Activated CD8-positive, alpha-beta T cell treated with anti-CD3 and anti-CD28 coated beads for 36 hours (primary cell): ENCODE data around the gene HNRNPDL. TPM values are rescaled to one million over a fixed set of nuclear protein-coding genes. Genes with fewer than 3 reads are reported as not detected.
"Not testable (repeated sequence)": the region's sequence is repeated elsewhere in the genome, so short reads cannot be mapped to it uniquely, and the experiment has no call there.

ENCODE experiments used
- ATAC-seq: fragments of 200-7000 bp; cut with Tn5 transposase; one replicate; pipeline ENCODE4 v1.10.0; 2021; ENCODE audit warnings: mild to moderate bottlenecking, moderate library complexity
- CTCF ChIA-PET: fragments of 350-600 bp; sonication (Branson Sonifier 250); formaldehyde crosslinking; loops from one replicate; lab custom pipeline; 2021; ENCODE audit warnings: antibody characterized with exemption; lab: Charles Lee
- POLR2A ChIA-PET: fragments of 350-600 bp; sonication (Branson Sonifier 250); formaldehyde crosslinking; loops from one replicate; lab custom pipeline; 2021; ENCODE audit warnings: antibody characterized with exemption; lab: Charles Lee
- DNase-seq: peaks from one replicate; pipeline ENCODE4 v3.0.0-alpha.2; 2020
- H3K27ac Mint-ChIP-seq: one replicate; pipeline ENCODE4 v1.8.0; 2021; ENCODE audit warnings: mild to moderate bottlenecking, mixed read lengths
- H3K27me3 Mint-ChIP-seq: one replicate; pipeline ENCODE4 v1.8.0; 2021; ENCODE audit warnings: mixed read lengths
- H3K36me3 Mint-ChIP-seq: one replicate; pipeline ENCODE4 v1.8.0; 2021; ENCODE audit warnings: low read depth, mixed read lengths
- H3K4me1 Mint-ChIP-seq: one replicate; pipeline ENCODE4 v1.8.0; 2021; ENCODE audit warnings: low read depth, mixed read lengths
- H3K4me3 Mint-ChIP-seq: one replicate; pipeline ENCODE4 v1.8.0; 2021; ENCODE audit warnings: mild to moderate bottlenecking, moderate library complexity, mixed read lengths
- H3K9me3 Mint-ChIP-seq: one replicate; pipeline ENCODE4 v1.8.0; 2021; ENCODE audit warnings: mixed read lengths
- CTCF ChIP-seq: fragments of 200-600 bp; IDR thresholded peaks from one replicate; pipeline ENCODE4 v1.8.0; 2022; ENCODE audit warnings: antibody characterized with exemption, mild to moderate bottlenecking
- intact Hi-C: fragments of 100-400 bp; cut with micrococcal nuclease; formaldehyde crosslinking; loops from one replicate; pipeline ENCODE4 v1.10.0; 2022
- total RNA-seq, 2 experiments: library from RNA; stranded (reverse); gene quantifications; one replicate each; pipeline ENCODE4 v1.2.3, GENCODE V29; 2021

The HNRNPDL gene
- total RNA-seq, 2 experiments from 2014 or later: 330 to 339 TPM

- TF ChIP-seq CTCF: no peak
- Mint-ChIP-seq H3K4me3 (no peak overlapping the region), H3K27me3 (no peaks in the 10 kb centered on the region), H3K4me1 (no peaks in the 10 kb centered on the region), H3K36me3 (no peaks in the 10 kb centered on the region), H3K27ac (no peak overlapping the region), H3K9me3 (no peaks in the 10 kb centered on the region)
- CTCF ChIA-PET: interaction anchor here (1.7 kb wide), 1 partner anchor 341 kb away, joined by 6 read pairs; no protein-coding TSS in a partner anchor
- POLR2A ChIA-PET: no interaction called here
- intact Hi-C loops: no loop called here
- no peak for DNase-seq
- ATAC-seq: no peak
These were observed 32.0 kb downstream of the HNRNPDL start for GRCh38 chr4:82398263-82398662.

- Mint-ChIP-seq H3K9me3 (no peaks in the 10 kb centered on the region), H3K27me3 (no peaks in the 10 kb centered on the region), H3K27ac (no peak overlapping the region), H3K4me3 (no peak overlapping the region), H3K4me1 (no peaks in the 10 kb centered on the region), H3K36me3 (no peaks in the 10 kb centered on the region)
- ATAC-seq (no peak), DNase-seq (no peak)
- intact Hi-C loops: no loop called here
- no peak for TF ChIP-seq CTCF
- ChIA-PET CTCF (interaction anchor here (1.7 kb wide), 1 partner anchor 341 kb away, joined by 6 read pairs; no protein-coding TSS in a partner anchor), POLR2A (interaction anchor here (1.2 to 1.3 kb wide), 2 partner anchors 26 to 31 kb away, joined by 3 to 6 read pairs; no protein-coding TSS in a partner anchor)
These were observed 32.7 kb downstream of the HNRNPDL start for GRCh38 chr4:82397527-82397926.

- no peak for ATAC-seq
- intact Hi-C loops: no loop called here
- POLR2A ChIA-PET: interaction anchor here (0.6 to 1.1 kb wide), 2 partner anchors 15 to 28 kb away, joined by 4 to 6 read pairs; no protein-coding TSS in a partner anchor
- Mint-ChIP-seq H3K9me3 (no peaks in the 10 kb centered on the region), H3K27ac (no peak overlapping the region), H3K4me1 (no peaks in the 10 kb centered on the region), H3K4me3 (no peak overlapping the region), H3K36me3 (no peaks in the 10 kb centered on the region), H3K27me3 (no peaks in the 10 kb centered on the region)
- no peak for TF ChIP-seq CTCF
- CTCF ChIA-PET: no interaction called here
- no peak for DNase-seq
These were observed 35.4 kb downstream of the HNRNPDL start for GRCh38 chr4:82394896-82395295.

GRCh38 chr4:82390061-82390460 is 40.2 kb downstream of the HNRNPDL start:
- H3K4me1 Mint-ChIP-seq, H3K27ac Mint-ChIP-seq, ATAC-seq, intact Hi-C loops, H3K36me3 Mint-ChIP-seq, H3K4me3 Mint-ChIP-seq, H3K27me3 Mint-ChIP-seq, DNase-seq, H3K9me3 Mint-ChIP-seq: not testable (repeated sequence)
- CTCF ChIA-PET: interaction anchor here (2.3 kb wide), 1 partner anchor 10 kb away, joined by 9 read pairs; no protein-coding TSS in a partner anchor
- POLR2A ChIA-PET: interaction anchor here (0.7 to 1.1 kb wide), 3 partner anchors 15 to 34 kb away, joined by 3 to 5 read pairs (median 3); no protein-coding TSS in a partner anchor

- Mint-ChIP-seq H3K36me3 (no peaks in the 10 kb centered on the region), H3K4me1 (no peaks in the 10 kb centered on the region), H3K27me3 (peaks cover 2% of the 10 kb centered on the region), H3K4me3 (no peak overlapping the region), H3K9me3 (no peaks in the 10 kb centered on the region), H3K27ac (no peak overlapping the region)
- CTCF ChIA-PET: interaction anchor here (2.3 kb wide), 1 partner anchor 9 kb away, joined by 9 read pairs; no protein-coding TSS in a partner anchor
- POLR2A ChIA-PET: interaction anchor here (0.7 to 1.5 kb wide), 2 partner anchors 8 to 327 kb away, joined by 3 to 7 read pairs; no protein-coding TSS in a partner anchor
- intact Hi-C loops: no loop called here
- TF ChIP-seq CTCF: no peak
- DNase-seq (no peak), ATAC-seq (no peak)
These were observed 41.9 kb downstream of the HNRNPDL start for GRCh38 chr4:82388405-82388804.

- DNase-seq, H3K9me3 Mint-ChIP-seq, H3K27me3 Mint-ChIP-seq, H3K36me3 Mint-ChIP-seq, H3K4me3 Mint-ChIP-seq, ATAC-seq, H3K4me1 Mint-ChIP-seq, H3K27ac Mint-ChIP-seq, intact Hi-C loops, CTCF ChIA-PET: not testable (repeated sequence)
- POLR2A ChIA-PET: interaction anchor here (1.4 kb wide), 1 partner anchor 37 kb away, joined by 3 read pairs; no protein-coding TSS in a partner anchor
These were observed 44.0 kb downstream of the HNRNPDL start for GRCh38 chr4:82386312-82386711.
